ENCODE results near the gene POLG2.

- no peak for TF ChIP-seq CTCF (conservative IDR thresholded peaks at IDR 0.05; ENCODE audit: low read length)
- TF ChIP-seq EZH2phosphoT487 (IDR thresholded peaks at IDR 0.05; ENCODE audit: borderline replicate concordance, low read depth, low read length): no peak
Measured at GRCh38 chr17:64447526-64447925, 49.3 kb downstream of the POLG2 start.

Data from OCI-LY7 (cell line).